Common myeloid progenitor, CD34-positive (primary cell): Measurements from ENCODE around the gene TNFRSF1B.
A peak's percentile ranks its signal among the peaks of the same experiment; 100 is the strongest.

Experiments
- CTCF ChIA-PET: fragments of 350-600 bp; sonication (Branson Sonifier 250); formaldehyde crosslinking; loops from one replicate; lab custom pipeline; 2021; ENCODE audit warnings: antibody characterized with exemption; lab: Charles Lee
- POLR2A ChIA-PET: fragments of 350-600 bp; sonication (Branson Sonifier 250); formaldehyde crosslinking; loops from one replicate; lab custom pipeline; 2021; ENCODE audit warnings: antibody characterized with exemption; lab: Charles Lee
- DNase-seq, 3 donors: peaks; one replicate each; pipeline versions ENCODE4 v3.0.0 to v3.0.0-alpha.2; 2013
- H3K27ac ChIP-seq, 2 experiments: 1 replicate in 1 of 2; 2 replicates in 1 of 2; pipeline ENCODE4 v1.7.0; 2013; ENCODE audit warnings: inconsistent platforms in 2 of 2, low read length in 2 of 2, mild to moderate bottlenecking in 2 of 2, low read depth in 1 of 2, moderate library complexity in 1 of 2; ENCODE audit not compliant: severe bottlenecking in 2 of 2, insufficient read depth in 1 of 2, poor library complexity in 1 of 2
- H3K27me3 ChIP-seq, 5 experiments: replicated peaks in 2 of 5; 1 replicate in 3 of 5; 2 replicates in 2 of 5; pipeline versions ENCODE4 v1.6.1 to v1.7.0; 2013; ENCODE audit warnings: low read length in 4 of 5, mild to moderate bottlenecking in 2 of 5, moderate library complexity in 2 of 5, inconsistent platforms in 1 of 5; ENCODE audit not compliant: insufficient read depth in 5 of 5, control insufficient read depth in 4 of 5
- H3K36me3 ChIP-seq, 4 experiments: 1 replicate in 2 of 4; 2 replicates in 2 of 4; pipeline versions ENCODE4 v1.6.1 to v1.7.0; 2013; ENCODE audit warnings: low read length in 3 of 4, control low read depth in 1 of 4, mild to moderate bottlenecking in 1 of 4; ENCODE audit not compliant: control insufficient read depth in 4 of 4, insufficient read depth in 4 of 4
- H3K4me1 ChIP-seq, 4 experiments: 1 replicate in 3 of 4; 2 replicates in 1 of 4; pipeline versions ENCODE4 v1.6.1 to v1.7.1; 2013; ENCODE audit warnings: low read length in 3 of 4, mild to moderate bottlenecking in 3 of 4, control low read depth in 1 of 4, inconsistent platforms in 1 of 4, moderate library complexity in 1 of 4; ENCODE audit not compliant: control insufficient read depth in 4 of 4, insufficient read depth in 4 of 4; ENCODE audit errors: control extremely low read depth in 1 of 4
- H3K4me3 ChIP-seq, 7 experiments: 1 replicate in 4 of 7; 2 replicates in 3 of 7; pipeline versions ENCODE4 v1.5.1 to v1.7.0; 2013; ENCODE audit warnings: mild to moderate bottlenecking in 7 of 7, low read length in 6 of 7, moderate library complexity in 6 of 7, inconsistent platforms in 2 of 7, low read depth in 2 of 7, control low read depth in 1 of 7; ENCODE audit not compliant: insufficient read depth in 4 of 7, control insufficient read depth in 1 of 7; ENCODE audit errors: extremely low read depth in 1 of 7
- H3K9me3 ChIP-seq, 5 experiments: 1 replicate in 4 of 5; 2 replicates in 1 of 5; pipeline versions ENCODE4 v1.6.1 to v1.7.1; 2013; ENCODE audit warnings: low read length in 4 of 5, mild to moderate bottlenecking in 2 of 5, inconsistent platforms in 1 of 5, low read depth in 1 of 5, moderate library complexity in 1 of 5; ENCODE audit not compliant: control insufficient read depth in 4 of 5, insufficient read depth in 2 of 5; ENCODE audit errors: control extremely low read depth in 1 of 5
- WGBS: methylation state at CpG from one replicate; pipeline ENCODE4 v1.1.5; 2013; ENCODE audit not compliant: insufficient coverage; 5-methylcytosine and 5-hydroxymethylcytosine counted together

Gene TNFRSF1B

DNA sequence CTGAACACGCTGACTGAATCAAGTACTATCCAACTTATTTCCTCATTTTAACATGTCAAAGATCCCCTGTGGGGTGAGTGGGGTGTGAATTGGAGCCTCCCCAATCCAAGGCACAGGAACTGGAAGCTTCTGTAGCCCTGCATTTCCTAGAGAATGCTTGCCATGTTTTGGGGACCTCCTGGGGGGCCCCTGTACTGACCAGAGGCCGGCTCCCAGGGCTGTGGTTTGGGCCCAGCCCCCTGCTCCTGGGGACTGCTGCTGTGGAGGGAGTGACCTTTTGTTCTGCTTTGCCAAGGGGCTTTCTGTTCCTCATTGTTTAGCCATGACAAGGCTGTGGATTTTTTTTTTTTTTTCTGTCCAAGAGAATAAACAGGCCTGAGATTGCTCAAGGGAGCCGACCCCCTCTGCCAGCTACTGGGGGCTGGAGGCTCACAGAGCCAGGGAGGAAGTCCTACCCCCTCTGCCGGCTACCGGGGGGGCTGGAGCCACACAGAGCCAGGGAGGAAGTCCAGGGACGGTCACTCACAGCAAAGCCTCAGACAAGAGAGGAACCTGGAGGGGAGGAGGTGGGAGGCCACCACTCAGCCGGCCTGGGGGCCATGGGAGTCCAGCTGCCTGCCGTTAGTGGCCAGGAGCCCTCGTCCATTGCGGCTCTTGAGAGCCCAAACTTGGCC is 17.4 kb downstream of the TNFRSF1B start:
- DNase-seq, result peak in 2 of 3 donors; percentile 87 to 88
- H3K4me3 ChIP-seq, result peak overlapping the region in 2 of 7 experiments; percentile 8 to 21
- CTCF ChIA-PET, result interaction anchor here (0.8 to 7.3 kb wide), 8 partner anchors 9 to 61 kb away, joined by 3 to 89 read pairs (median 4); no protein-coding TSS in a partner anchor
- no peaks in the 10 kb centered on the region for H3K27me3 ChIP-seq
- 21% methylated on average over 8 of the region's 10 CpGs for WGBS
- peak overlapping the region in 1 of 2 experiments; percentile 11 for H3K27ac ChIP-seq
- POLR2A ChIA-PET, result interaction anchor here (1.2 kb wide), 2 partner anchors 10 to 51 kb away, joined by 3 to 4 read pairs; no protein-coding TSS in a partner anchor
- H3K36me3 ChIP-seq, result peaks cover 0 to 20% (median 0%) of the 10 kb centered on the region in 4 experiments
- H3K9me3 ChIP-seq, result no peaks in the 10 kb centered on the region
- H3K4me1 ChIP-seq, result peaks cover 3 to 75% (median 39%) of the 10 kb centered on the region in 4 experiments

DNA sequence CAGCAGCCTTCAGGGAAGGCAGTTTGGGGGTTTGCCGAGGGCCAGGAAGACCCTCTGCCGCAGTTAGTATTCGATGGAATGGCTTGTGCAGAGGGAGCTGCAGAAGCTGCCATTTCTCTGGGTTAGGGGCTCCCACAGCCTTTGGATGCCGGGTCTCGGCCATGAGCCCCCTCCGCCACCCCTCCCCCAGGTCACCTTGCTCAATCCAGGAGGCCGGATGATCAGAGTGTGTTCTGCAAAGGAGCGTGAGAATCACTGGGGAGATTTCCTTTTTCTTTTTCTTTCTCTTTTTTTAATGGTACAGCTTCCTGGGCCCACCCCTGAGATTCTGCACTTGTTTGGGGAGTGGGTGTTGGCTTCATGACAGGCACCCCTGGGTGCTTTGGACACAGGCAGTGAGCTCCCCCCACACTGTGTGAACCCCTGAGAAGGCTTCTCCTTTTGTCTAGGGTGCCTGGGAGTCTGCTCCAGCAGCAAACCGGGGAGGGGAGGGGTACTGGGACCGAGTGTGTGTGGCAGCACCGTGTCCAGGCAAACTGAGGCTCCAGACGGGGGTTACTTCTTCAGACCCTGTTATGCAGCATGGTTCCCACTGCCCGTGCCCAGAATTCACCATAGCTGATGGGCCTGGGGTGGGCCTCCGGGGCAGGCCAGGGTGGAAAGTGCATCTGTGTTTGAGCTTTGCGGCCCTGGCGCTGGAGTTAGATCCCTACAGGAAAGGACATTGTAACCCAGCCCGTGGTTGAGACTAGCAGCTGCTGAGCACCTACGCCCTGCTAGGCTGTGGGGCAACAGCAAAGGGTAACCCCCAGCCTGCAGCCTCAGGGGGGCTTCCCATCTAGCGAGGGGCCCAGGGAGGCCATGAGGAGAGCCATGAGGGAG is 18.5 kb downstream of the TNFRSF1B start:
- Histone ChIP-seq H3K4me3 (peak overlapping the region in 1 of 7 experiments; percentile 8), H3K27me3 (no peaks in the 10 kb centered on the region), H3K4me1 (peaks cover 3 to 64% (median 28%) of the 10 kb centered on the region in 4 experiments), H3K36me3 (peaks cover 0 to 26% (median 0%) of the 10 kb centered on the region in 4 experiments), H3K27ac (no peak overlapping the region), H3K9me3 (no peaks in the 10 kb centered on the region)
- WGBS, result 91% methylated on average over 15 of the region's 19 CpGs
- peak in 1 of 3 donors; percentile 28 for DNase-seq
- ChIA-PET CTCF (interaction anchor here (0.6 to 7.3 kb wide), 5 partner anchors 12 to 62 kb away, joined by 3 to 89 read pairs (median 3); no protein-coding TSS in a partner anchor), POLR2A (interaction anchor here (1.2 kb wide), 2 partner anchors 8 to 52 kb away, joined by 3 to 4 read pairs; no protein-coding TSS in a partner anchor)

DNA sequence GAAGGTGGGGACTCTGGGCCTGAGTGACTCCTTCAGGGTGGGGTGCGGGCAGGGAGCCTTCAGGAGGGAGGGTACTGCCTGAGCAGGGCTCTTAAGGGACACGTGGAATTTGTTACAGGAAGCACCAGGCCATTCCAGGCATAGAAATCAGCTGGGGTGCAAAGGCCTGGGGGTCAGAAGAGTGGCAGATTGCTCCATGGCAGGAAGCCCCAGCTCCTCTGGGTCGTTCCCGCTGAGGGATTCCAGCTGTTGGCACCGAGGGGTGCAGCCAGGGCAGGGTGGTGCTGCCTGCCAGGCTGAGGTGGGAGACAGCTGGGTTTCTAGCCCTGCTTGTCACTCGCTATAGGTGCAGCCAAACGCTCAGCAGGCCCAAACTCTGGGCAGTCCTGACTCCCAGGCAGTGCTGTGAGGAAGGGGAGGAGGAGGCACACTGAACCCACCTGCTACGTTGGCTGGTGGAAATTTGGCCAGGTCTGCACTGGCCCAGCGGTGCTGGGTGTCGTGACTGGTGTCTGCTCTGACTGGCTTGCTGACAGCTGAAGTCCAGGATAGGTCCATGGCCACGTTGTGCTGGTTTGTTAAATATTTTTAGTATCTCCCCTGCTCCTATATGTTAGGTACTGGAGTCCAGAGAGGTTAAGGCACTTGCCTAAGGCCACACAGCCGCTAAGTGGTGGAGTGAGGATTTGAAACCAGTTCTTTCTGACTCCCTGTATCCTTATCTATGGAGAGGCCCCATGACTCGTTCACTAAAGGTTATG is 19.3 kb downstream of the TNFRSF1B start:
- Histone ChIP-seq H3K9me3 (no peaks in the 10 kb centered on the region), H3K4me3 (no peak overlapping the region), H3K36me3 (peaks cover 0 to 30% (median 0%) of the 10 kb centered on the region in 4 experiments), H3K27me3 (no peaks in the 10 kb centered on the region), H3K27ac (no peak overlapping the region), H3K4me1 (peaks cover 3 to 56% (median 21%) of the 10 kb centered on the region in 4 experiments)
- CTCF ChIA-PET, result interaction anchor here (0.8 to 7.3 kb wide), 7 partner anchors 11 to 69 kb away, joined by 3 to 89 read pairs (median 3); no protein-coding TSS in a partner anchor
- no peak for DNase-seq
- WGBS, result 79% methylated on average over 9 of the region's 13 CpGs
- POLR2A ChIA-PET, result interaction anchor here (0.5 to 0.7 kb wide), 2 partner anchors 13 to 53 kb away, joined by 3 read pairs; no protein-coding TSS in a partner anchor

DNA sequence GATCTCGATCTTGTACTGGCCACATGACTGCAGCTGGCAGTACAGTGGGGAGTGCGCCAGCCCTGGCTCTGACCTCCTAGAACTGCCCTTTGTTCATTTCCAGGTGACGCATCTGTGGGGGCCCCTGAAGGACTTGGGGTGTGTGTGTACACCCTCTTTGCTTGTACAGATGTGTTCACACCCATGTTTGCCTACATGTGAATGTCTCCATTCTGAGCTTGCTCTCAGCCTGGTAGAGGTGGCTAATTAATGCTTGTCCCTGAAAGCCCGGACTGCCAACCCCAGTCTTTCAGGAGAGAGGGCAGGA is 19.8 kb downstream of the TNFRSF1B start:
- Histone ChIP-seq H3K4me3 (no peak overlapping the region), H3K36me3 (peaks cover 0 to 33% (median 1%) of the 10 kb centered on the region in 4 experiments), H3K4me1 (peaks cover 3 to 50% (median 20%) of the 10 kb centered on the region in 4 experiments), H3K9me3 (no peaks in the 10 kb centered on the region), H3K27me3 (no peaks in the 10 kb centered on the region), H3K27ac (no peak overlapping the region)
- no peak for DNase-seq
- WGBS, result 97% methylated on average over 4 of the region's 4 CpGs
- POLR2A ChIA-PET, result interaction anchor here (0.5 kb wide), 1 partner anchor 13 kb away, joined by 3 read pairs; no protein-coding TSS in a partner anchor
- CTCF ChIA-PET, result interaction anchor here (0.6 to 7.3 kb wide), 6 partner anchors 22 to 1691 kb away, joined by 3 to 89 read pairs (median 3); no protein-coding TSS in a partner anchor

GRCh38 chr1:12188115-12188514 is 21.3 kb downstream of the TNFRSF1B start:
- peaks cover 3 to 35% (median 20%) of the 10 kb centered on the region in 4 experiments for H3K4me1 ChIP-seq
- H3K4me3 ChIP-seq, result no peak overlapping the region
- H3K27me3 ChIP-seq, result no peaks in the 10 kb centered on the region
- ChIA-PET CTCF (interaction anchor here (0.8 to 1.5 kb wide), 4 partner anchors 10 to 63 kb away, joined by 4 to 6 read pairs (median 4); no protein-coding TSS in a partner anchor), POLR2A (no interaction called here)
- no peak for DNase-seq
- H3K36me3 ChIP-seq, result peaks cover 2 to 41% (median 6%) of the 10 kb centered on the region in 4 experiments
- no peaks in the 10 kb centered on the region for H3K9me3 ChIP-seq
- H3K27ac ChIP-seq, result no peak overlapping the region
- WGBS, result 90% methylated on average over 3 of the region's 3 CpGs

DNA sequence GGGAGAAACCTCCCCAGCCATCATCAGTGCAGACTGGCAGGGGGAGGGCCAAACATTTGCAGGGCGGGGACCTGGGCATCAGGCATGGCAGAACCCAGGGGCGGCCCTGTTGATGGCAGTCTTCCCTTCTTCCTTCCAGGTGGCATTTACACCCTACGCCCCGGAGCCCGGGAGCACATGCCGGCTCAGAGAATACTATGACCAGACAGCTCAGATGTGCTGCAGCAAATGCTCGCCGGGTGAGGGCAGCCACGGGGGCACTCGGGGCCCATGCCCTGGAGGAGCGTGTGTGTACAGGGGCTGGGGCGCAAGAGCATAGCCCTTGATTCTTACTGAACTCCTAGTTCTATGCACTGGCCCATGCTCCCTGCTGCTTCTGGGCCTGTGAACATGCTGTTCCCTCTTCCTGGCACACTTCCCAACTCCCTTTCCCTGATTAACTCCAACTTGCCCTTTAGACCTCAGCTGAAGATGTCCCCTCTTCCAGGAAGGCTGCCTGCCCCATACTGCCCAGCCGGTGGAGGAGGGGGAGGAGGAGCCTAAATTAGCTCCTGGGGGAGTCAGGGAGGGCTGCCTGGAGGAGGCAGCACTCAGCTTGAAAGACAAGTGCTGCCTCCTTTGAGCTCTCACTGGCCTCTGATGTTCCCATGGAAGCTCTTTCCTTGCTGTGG is 22.0 kb downstream of the TNFRSF1B start:
- no peak for DNase-seq
- no peaks in the 10 kb centered on the region for H3K27me3 ChIP-seq
- H3K36me3 ChIP-seq, result peaks cover 2 to 47% (median 6%) of the 10 kb centered on the region in 4 experiments
- ChIA-PET POLR2A (no interaction called here), CTCF (interaction anchor here (0.8 to 1.5 kb wide), 4 partner anchors 11 to 64 kb away, joined by 4 to 6 read pairs (median 4); no protein-coding TSS in a partner anchor)
- H3K4me3 ChIP-seq, result no peak overlapping the region
- H3K27ac ChIP-seq, result no peak overlapping the region
- WGBS, result 97% methylated on average over 13 of the region's 13 CpGs
- no peaks in the 10 kb centered on the region for H3K9me3 ChIP-seq
- H3K4me1 ChIP-seq, result peaks cover 1 to 30% (median 17%) of the 10 kb centered on the region in 4 experiments
